Activated CD4-positive, alpha-beta T cell treated with anti-CD3 and anti-CD28 coated beads, Interleukin-2, amount 50 U/mL, for 48 hours (primary cell): ENCODE measurements around the gene MAP3K15.
A peak's percentile ranks its signal among the peaks of the same experiment; 100 is the strongest.

Experiments used
- DNase-seq, 2 experiments: peaks; one replicate each; pipeline ENCODE4 v3.0.0-alpha.2; 2020

MAP3K15 gene

DNA sequence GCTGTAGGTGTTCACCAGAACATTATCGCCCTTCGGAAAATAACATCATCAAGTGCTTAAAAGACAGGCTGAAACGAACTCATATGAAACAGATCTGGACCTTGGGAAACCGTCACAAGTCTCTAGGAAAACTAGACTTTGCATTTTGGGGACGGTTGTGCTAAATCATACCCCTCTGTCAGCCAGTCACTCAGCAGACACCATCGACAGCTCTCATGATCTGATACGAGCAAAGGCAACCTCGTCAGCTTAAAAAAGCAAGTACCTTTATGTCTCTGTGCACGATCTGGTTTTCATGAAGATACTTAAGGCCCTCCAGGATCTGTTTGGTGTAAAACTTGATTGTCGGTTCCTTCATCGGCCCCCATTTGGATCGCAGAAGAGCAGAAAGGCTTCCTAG is 123.2 kb downstream of the MAP3K15 start:
- DNase-seq, result no peak

DNA sequence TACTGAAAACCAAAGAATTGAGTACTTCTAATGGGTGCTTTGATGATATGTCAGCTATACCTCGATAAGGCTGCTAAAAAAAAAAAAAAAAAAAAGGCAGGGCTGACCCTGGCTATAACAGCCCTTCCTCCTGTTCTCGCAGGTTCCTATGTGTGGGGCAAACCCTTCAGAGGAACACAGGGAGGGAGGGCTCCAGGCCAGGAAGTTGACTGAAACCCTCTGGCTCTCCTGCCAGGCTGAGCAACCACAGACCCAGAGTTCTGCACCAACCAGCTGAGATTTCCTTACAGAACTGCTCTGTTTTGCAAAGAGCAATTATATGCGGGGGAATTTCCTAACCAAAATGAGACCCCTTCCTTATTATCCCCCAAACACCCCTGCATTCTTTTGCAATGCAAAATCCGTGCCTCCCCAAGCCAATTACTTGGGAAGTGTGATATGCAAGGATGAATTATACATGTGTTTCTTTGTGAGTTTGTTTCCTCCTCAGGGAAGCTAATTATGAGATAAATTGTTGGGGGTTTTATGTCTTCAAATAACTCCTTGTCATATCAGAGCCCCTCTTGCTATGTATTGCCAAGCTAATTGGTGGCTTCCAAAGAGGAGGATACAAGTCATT is 126.0 kb downstream of the MAP3K15 start:
- DNase-seq, result no peak

DNA sequence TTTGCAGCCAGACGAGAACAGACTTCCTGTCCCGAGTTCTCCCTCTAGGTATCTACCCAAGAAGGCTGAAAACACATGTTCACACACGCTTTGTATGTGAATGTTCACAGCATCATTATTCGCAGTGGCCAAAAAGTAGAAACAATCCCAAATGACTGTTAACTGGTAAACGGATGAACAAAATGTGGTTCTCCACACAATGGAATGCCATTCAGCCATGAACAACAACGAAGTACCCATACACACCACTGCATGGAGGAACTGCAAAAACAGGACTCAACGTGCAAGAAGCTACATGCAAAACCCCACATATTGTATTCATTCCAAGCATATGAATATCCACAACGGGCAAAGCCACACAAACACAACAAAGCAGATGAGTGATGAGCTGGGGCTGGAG is 126.6 kb downstream of the MAP3K15 start:
- no peak for DNase-seq

DNA sequence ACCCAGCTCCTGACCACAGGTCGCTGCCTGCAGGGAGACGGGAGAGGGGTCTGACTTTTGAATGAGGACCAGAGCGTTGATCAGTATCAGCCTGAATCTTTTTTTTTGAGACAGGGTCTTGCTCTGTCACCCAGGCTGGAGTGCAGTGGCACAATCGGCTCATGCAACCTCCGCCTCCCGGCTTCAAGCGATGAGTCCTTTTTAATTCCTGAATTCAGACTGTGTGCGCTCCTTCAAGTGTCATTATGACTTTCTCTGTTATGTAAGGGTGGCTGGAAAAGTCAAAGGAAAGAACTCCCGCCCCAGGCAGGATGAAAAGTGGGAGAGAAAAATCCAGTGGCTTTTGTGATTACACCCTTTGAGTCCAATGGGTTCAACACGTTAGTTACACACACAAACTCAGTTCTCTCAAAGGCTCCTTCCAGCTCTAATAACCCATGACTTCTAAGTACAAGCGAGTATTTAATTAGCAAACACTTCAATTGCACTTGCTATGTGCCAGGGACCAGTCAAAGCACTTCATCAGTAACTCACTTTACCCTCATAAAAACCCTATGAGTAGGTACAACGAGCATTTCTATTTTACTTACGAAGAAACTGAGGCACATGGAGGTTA is 127.1 kb downstream of the MAP3K15 start:
- DNase-seq, result no peak

DNA sequence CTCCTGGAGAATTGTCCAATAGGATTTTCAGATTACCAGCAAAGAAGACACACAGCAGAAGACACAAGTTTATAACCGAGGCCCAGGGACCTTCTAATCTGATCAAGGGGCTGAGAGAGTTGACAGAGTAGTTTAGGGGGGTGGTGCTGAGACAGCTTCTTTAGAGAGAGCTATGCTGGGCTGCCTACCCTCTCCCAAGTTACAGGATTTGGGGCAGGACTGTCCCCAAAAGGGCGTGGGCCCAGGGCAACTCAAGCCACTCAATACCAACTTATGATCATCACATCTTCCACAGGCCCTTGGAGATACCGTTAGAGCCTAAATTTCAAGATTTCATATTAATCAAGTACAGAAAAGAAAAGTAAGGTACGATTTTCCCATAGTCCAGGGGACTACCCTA is 128.6 kb downstream of the MAP3K15 start:
- DNase-seq, result no peak

DNA sequence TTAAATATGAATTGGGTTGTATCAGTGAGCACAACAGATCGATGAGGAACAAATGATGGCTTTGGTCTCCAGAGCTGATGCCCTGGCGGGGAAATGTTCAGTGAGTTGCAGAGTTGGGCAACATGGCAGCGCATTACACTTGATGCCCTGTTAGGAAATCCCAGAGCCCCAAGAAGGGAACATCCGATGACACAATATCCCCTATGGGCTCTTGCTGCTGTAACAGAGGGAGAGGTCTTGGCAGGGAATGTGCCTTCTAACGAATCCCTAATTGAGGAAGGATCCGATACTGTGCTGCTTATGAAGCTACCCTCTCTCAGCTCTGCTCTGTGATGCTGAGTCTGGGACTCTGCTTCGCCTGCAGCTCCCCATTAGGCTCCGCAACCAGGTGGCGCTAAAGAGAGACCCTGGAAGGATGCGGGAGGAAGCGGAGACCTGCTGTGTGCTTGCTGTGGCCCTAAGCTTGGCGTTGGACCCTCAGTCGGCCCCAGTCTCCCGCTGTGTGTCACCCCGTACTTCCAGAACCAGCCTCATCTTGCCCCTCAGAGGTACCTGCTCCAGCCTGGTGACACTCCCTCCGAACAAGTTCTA is 132.7 kb downstream of the MAP3K15 start:
- DNase-seq, result peak; percentile 63 to 70

DNA sequence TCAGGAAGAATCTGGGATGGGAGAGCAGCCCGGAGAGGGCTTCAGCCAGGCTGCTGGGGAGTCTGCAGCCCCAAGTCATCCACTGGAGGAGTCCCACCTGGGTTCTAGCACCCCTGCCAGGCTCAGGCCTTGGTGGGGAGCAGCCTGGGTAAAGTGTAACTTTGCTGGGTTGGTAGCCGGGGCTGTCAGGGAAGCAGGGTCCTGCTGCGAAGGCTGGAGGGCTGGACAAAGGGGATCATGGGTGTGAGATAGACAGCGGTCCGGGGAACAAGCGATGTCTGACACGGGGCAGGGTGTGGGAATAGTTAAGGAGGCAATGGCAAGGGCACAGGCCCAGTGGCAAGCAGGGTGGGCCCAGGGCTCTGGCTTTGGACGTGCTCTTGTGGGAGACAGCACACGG is 134.0 kb downstream of the MAP3K15 start:
- no peak for DNase-seq

DNA sequence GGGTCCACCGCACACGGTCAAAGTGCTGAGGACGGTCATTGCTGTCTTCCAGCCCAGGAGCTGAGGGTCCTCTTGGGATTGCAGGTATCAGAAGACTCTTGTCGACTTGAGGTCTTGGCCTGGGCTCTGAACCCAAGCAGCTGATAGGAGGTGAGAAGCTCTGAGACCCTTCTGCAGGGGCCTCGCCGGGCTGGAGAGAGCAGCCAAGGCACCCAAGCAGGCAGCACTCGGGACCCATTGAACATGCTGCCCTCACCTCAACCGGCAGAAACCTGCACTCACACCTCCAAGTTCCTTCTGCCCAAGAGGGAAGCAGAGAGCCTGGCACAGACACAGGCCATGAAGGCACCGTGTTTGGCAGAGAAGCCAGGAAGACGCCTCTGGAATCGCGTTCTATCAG is 137.5 kb downstream of the MAP3K15 start:
- DNase-seq, result no peak

DNA sequence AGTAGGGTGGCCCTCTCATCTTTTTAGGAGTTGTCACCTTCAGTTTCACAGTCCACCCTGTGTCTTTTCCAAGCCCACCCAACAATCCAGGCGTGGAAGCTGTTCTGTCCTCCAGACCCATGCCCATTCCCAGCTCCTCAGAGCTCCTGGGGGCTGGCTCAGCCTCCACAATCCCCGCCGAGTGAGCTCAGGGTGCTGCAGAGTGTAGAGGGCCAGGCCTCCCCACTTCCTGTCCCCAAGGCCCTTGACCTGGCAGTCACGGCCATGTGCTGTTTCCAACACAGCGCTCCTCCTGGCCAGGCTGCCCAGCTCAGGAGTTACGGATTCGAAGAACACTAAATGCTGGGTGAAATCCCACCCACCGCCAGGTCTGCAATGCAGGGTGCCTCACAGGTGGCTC is 139.8 kb downstream of the MAP3K15 start:
- no peak for DNase-seq

DNA sequence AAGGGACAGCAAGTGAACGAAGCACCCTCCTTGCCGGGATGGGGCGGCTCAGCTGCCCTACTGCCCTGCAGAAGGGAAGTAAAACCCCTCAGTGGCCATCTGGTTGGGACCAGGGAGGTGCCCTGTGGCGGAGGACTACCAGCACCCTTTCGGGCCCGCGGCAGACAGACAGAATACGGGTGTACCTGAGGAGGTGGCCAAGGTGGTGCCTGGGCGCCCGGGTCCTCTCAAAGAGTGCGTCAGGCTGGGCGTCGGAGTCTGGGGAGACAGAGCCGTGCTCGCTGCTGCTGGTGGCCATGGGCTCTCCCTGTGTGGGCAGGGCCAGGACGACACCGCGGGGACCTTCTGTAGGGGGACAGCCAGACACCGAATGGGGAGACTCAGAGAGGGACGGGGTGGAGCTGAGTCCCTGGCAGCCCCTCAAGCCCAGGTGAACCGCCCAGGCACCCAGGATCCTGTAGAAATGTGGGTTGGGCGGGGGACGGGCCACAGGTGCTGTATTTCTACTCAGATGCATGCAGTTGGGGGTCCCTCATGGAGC is 141.9 kb downstream of the MAP3K15 start:
- DNase-seq, result no peak

DNA sequence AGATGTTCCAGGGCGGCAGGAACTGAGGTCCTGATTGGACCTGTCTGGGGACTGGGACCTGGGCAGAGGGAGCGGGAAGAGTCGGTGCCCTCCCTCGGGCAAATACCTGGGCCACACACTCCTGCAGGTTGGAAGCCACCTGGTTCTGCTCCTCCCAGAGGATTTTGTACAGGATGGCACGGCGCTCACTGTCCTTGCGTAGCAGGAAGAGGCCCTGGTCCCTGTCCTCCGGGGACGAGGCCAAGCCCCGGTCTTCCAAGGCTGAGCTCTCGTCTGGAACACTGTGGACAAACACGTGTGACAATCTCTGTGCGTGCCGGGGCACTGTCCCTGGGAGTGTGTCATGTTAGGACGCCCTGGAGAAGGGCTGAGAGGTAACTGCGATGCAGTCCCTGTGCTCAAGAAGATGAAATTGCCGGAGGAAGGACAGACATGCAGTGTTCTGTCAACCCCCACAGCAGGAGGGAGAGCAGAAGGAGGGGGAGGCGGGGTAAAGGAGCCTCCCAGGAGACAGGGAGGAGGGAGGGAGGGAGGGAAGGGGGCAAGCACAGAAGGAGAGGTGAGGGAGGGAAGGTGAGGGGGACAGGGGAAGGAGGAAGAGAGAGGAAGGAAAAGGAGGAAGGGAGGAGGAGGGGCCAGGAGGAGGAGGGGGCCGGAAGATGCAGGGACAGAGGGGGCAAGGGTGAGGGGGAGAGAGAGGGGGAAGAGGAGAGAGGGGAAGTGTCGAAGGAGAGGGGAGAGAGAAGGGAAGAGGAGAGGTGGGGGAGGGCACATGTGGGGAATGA is 142.6 kb downstream of the MAP3K15 start:
- peak; percentile 3 to 11 for DNase-seq

DNA sequence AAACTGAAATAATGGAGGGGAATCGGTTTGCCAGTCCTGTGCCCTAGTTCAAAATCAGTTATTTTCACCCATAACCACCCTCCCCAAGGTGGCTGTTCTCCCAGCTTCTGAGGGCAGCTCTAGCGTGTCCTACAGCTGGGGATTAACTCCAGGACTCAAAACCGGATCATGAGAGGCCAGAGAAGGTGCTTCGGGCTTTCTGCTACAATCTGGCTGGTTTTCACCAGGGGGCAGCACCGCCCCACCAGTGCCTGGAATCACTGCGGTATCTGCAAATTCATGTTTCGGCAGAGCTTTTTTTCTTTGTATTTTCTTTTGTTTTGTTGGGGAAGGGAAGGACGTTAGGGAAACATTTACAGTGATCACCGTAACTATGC is 143.2 kb downstream of the MAP3K15 start:
- peak; percentile 67 to 75 for DNase-seq

DNA sequence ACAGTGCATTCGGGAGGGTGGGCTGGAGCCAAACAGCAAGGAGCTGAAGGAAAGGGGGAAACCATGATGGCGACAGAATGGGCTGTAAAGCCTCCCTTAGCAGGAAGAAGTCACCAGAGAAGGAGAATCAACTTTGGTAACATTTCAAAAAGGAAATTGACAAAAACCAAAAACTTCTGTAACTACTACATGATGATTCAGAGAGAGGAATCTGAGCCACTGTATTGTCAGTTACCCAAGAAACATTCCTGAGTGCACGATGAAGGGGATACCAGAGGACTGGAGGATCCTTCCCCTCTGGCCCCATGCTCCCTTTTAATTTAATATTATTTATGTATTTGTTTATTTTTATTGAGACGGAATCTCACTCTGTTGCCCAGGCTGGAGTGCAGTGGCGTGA is 145.2 kb downstream of the MAP3K15 start:
- DNase-seq, result no peak

DNA sequence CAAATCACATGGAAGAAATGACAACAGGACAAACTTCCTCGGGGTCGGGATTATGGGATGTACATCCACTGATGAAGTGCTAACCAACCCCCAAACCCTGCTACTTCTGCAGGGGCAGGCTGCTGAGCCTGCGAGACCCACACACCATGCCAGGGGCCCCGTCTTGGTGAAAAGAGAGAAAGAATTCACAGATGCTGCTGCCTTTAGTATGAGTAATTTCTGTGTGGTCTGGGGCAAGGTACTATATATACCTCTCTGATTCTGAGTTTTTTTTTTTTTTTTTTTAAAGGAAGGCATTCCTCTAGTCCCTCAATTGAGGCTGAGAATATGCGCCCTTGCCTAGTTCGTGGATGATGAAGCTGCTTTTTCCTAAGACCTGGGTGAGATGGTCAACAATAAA is 146.7 kb downstream of the MAP3K15 start:
- no peak for DNase-seq

DNA sequence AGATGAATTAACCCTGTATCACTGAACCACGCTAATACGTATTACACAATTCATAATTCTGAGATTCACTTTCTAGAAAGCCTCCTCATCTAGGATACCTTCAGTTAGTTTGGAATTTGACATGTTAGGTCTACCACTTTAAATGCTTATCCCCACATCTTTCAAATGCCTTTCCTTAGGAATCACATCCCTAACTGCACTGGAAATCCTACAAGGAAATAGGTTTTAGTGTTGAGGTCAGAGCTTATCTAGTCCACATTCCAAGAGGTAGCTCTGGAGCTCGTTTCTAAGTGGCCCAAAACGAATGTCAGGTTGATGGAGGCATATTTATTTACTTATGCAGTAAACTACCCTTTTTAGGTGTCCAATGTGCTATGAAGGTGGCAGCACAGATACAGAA is 153.6 kb downstream of the MAP3K15 start:
- no peak for DNase-seq

DNA sequence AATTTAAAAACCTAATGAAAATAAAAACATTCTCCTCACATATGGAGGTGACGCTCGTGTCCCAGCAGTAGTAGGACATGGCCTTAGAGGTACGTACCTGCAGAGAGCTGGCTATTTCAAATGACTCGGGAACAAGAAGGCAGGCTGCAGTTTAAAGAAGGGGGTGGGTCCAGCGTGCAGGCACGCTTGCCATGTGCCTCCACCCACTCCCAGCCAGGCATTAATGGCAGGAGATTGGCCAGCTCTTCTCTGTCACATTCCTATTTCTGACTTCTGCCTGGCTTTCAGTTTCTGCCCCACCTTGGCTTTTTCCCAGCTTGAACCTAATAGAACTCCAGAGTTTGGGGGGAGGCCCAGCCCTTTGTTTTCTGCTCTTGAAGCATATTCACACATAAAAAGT is 154.4 kb downstream of the MAP3K15 start:
- no peak for DNase-seq

DNA sequence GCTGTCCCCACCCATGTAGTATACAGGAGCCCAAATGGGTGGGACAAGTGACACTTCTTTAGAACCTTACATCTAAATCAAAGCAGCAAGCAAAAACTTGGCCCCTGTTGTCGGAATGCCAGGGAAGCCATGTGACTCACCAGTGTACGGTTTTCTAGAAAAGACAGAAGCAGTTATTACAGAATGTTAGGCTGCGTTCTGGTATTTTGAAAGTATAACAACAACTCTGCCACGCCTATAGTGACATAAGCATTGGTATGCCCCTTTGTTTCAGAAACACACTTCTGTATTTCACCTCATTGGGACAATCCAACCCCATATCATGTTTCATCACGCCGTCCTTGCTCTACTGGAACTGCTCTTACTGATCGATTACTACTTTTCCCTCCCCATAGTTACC is 156.8 kb downstream of the MAP3K15 start:
- no peak for DNase-seq

DNA sequence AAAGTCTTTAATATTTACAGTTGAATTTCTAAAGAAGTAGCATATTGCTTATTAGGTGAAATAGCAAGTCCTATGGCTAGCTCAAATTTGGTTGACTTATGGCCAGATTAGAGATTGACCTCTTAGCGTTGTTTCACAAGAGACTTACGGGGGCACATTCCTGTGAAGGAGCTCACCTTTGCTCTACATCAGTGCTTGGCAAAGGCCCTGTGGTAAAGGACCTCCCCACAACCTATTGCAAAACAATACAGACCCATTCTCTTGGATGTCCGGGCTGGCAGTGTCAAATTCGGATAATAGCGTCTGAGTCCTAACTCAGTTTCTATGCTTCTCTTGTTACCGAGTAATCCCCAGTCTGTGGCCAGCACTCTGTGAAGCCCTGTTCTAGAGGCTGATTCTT is 160.7 kb downstream of the MAP3K15 start:
- DNase-seq, result no peak

DNA sequence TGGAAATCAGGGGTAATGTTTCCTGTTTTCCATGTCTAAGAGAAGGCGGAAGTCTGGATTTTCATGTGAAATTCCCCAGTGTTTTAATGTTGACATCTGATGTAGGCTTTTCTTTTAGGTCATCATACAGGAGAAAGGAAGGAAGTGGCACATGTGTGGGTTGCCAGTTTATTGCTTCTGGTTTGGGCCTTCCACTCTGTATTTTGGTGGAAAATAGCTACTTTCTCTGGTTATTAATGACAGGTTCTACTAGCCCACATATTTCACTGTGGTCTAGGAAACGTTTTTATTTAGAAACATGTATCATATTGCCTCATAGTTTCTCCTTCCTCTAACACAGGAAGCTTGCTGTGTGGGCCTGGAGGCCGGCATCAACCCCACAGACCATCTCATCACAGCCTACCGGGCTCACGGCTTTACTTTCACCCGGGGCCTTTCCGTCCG is 164.3 kb downstream of the MAP3K15 start:
- DNase-seq, result peak in 1 of 2 experiments; percentile 16

DNA sequence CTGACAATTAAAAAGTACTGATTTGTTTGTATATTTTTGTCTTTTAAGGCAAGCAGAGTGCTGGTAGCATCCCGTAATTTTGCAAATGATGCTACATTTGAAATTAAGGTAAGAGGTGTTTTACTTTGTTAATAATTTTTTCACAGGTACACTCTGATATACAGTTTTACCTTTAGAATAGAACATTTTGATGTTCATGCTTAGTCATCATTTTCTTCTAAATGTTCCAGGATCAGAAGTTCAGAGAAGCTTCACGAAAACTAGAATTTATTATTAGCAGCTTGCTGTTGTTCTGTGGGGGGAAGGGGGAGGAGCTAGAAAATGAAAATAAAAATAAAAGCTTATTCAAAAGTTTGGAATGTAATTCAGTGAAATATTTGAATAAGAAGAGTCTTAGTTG is 166.0 kb downstream of the MAP3K15 start:
- no peak for DNase-seq

DNA sequence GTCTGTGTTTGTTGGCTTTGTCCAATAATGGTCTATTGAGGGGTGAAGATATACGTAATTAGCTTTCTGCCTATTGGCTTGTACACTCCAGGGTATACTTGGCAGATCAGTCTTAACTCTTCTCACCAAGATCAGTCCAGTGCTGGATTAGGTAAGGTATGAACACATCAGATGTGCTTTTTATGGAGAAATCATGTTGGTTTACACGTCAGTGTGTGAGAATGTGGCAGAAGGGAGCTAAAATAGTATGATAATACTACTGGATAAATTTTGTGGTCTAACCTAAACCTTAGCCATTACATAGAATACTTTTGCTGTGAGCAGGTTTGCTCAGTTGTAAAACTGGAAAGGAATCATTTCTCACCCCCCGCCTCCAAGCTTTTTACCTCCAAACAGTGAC is 167.4 kb downstream of the MAP3K15 start:
- DNase-seq, result no peak

DNA sequence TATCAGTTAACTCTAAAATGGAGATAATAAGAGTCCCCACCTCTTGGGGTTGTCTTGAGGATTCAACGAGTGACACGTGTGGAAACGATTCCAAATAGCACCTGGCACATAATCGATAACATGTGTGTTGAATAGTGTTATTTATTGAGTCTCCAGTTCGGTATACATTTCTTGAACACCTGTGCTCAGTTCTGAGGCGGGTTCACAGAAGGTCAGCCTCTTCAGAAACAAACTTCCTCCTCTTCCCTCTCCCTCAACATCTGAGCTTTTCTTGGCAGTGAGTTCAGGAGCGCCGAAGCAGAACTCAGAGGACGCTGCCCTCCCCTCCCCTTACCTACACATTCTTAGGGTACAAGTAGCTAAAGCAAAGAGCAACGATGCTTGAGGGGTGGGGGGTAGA is 170.6 kb downstream of the MAP3K15 start:
- no peak for DNase-seq

DNA sequence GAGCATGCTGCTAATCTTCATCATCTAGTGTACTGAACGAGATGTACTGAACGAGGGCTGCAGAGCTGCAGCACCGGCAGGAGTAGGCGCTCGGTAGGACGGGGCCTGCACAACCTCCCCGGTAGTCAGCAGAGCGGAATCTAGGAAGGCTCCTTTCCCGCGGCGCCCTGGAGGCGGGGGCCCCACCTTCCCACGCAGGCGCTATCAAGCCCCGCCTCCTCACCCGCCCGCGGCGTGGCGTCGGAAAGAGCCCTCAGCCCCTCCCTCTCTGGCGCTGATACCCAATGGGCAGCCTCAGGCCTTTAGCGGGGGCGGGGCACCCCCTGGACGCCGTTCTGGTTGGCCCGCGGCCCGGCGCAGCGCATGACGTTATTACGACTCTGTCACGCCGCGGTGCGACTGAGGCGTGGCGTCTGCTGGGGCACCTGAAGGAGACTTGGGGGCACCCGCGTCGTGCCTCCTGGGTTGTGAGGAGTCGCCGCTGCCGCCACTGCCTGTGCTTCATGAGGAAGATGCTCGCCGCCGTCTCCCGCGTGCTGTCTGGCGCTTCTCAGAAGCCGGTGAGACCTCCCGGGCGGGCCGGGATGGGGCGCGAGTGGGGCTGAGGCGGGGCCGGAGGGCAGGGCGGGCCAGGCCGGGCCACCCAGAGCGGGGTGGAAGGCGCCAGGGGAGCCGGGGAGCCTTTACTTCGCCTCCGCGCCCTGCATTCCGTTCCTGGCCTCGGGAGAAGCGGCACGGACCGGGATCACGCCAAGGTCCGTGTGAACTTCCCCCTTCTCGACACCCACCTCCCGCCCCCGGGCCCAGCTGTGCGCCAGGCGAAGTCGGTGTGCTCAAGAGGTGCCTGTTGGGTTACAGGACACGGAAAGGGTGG is 171.5 kb downstream of the MAP3K15 start, which contains the start of gene PDHA1:
Gene PDHA1, plus strand, starts transcription at position 393 of the 874 bp plus-strand sequence. Its CDS starts 111 bp downstream, at position 504.
- peak; percentile 88 to 91 for DNase-seq
